ENCODE measurements around the gene CLCA4. TPM values are rescaled to one million over a fixed set of nuclear protein-coding genes. Genes with fewer than 3 reads are reported as not detected.

The CLCA4 gene
- total RNA-seq, 1 experiment from 2014 or later, result 0.08 TPM

- ATAC-seq (0 out of 2 replicates have a peak, but pooled peaks have one; percentile 30), DNase-seq (ENCODE audit: low read depth, low spot score) (no peak)
- Histone ChIP-seq H3K27me3 (ENCODE audit: control insufficient read depth, insufficient read depth, low read length) (no peaks in the 10 kb centered on the region), H3K9me3 (ENCODE audit: control insufficient read depth, insufficient read depth, low read depth, low read length) (no peaks in the 10 kb centered on the region), H3K27ac (ENCODE audit: low read length) (no peak overlapping the region), H3K4me3 (ENCODE audit: low read depth in 2 of 2, low read length in 2 of 2) (no peak overlapping the region), H3K4me1 (ENCODE audit: control insufficient read depth, insufficient read depth, low read length) (no peaks in the 10 kb centered on the region), H3K36me3 (ENCODE audit: control insufficient read depth, insufficient read depth, low read length) (no peaks in the 10 kb centered on the region)
- ChIA-PET POLR2A (no interaction called here), CTCF (no interaction called here)
- TF ChIP-seq CTCF (IDR thresholded peaks at IDR 0.05) (no peak), SIN3A (IDR thresholded peaks at IDR 0.05; ENCODE audit: borderline replicate concordance, insufficient read depth, low read depth, low read length) (no peak), POLR2AphosphoS5 (IDR thresholded peaks at IDR 0.05; ENCODE audit: low read depth, low read length) (no peak), TCF7L2 (IDR thresholded peaks at IDR 0.05; ENCODE audit: low read depth, low read length) (no peak)
- TF ChIP-seq, protein P1, sequence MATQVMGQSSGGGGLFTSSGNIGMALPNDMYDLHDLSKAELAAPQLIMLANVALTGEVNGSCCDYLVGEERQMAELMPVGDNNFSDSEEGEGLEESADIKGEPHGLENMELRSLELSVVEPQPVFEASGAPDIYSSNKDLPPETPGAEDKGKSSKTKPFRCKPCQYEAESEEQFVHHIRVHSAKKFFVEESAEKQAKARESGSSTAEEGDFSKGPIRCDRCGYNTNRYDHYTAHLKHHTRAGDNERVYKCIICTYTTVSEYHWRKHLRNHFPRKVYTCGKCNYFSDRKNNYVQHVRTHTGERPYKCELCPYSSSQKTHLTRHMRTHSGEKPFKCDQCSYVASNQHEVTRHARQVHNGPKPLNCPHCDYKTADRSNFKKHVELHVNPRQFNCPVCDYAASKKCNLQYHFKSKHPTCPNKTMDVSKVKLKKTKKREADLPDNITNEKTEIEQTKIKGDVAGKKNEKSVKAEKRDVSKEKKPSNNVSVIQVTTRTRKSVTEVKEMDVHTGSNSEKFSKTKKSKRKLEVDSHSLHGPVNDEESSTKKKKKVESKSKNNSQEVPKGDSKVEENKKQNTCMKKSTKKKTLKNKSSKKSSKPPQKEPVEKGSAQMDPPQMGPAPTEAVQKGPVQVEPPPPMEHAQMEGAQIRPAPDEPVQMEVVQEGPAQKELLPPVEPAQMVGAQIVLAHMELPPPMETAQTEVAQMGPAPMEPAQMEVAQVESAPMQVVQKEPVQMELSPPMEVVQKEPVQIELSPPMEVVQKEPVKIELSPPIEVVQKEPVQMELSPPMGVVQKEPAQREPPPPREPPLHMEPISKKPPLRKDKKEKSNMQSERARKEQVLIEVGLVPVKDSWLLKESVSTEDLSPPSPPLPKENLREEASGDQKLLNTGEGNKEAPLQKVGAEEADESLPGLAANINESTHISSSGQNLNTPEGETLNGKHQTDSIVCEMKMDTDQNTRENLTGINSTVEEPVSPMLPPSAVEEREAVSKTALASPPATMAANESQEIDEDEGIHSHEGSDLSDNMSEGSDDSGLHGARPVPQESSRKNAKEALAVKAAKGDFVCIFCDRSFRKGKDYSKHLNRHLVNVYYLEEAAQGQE (IDR thresholded peaks at IDR 0.05; ENCODE audit: insufficient read depth in 1 of 2, low read depth in 2 of 2, low read length in 1 of 2), result no peak
- no TSS peak for BruUV-seq (replicated peaks)
- in situ Hi-C loops (cut with HindIII; ENCODE audit: low pct_unique_long_range_greater_than_20kb, low sequenced_read_pairs), result no loop called here
- intact Hi-C loops (cut with micrococcal nuclease; ENCODE audit: unreplicated experiment), result no loop called here
Measured at GRCh38 chr1:86552376-86552775, 5.5 kb downstream of the CLCA4 start.

GRCh38 chr1:86557739-86558138 lies 10.9 kb downstream of the CLCA4 start:
- BruUV-seq (replicated peaks), result no TSS peak
- CTCF ChIA-PET, result no interaction called here
- Histone ChIP-seq H3K27ac (ENCODE audit: low read length) (no peak overlapping the region), H3K36me3 (ENCODE audit: control insufficient read depth, insufficient read depth, low read length) (no peaks in the 10 kb centered on the region), H3K27me3 (ENCODE audit: control insufficient read depth, insufficient read depth, low read length) (no peaks in the 10 kb centered on the region), H3K4me1 (ENCODE audit: control insufficient read depth, insufficient read depth, low read length) (no peaks in the 10 kb centered on the region), H3K9me3 (ENCODE audit: control insufficient read depth, insufficient read depth, low read depth, low read length) (no peaks in the 10 kb centered on the region), H3K4me3 (ENCODE audit: low read depth in 2 of 2, low read length in 2 of 2) (no peak overlapping the region)
- DNase-seq (ENCODE audit: low read depth, low spot score) (no peak), ATAC-seq (no peak)
- TF ChIP-seq SIN3A (IDR thresholded peaks at IDR 0.05; ENCODE audit: borderline replicate concordance, insufficient read depth, low read depth, low read length) (no peak), TCF7L2 (IDR thresholded peaks at IDR 0.05; ENCODE audit: low read depth, low read length) (no peak), CTCF (IDR thresholded peaks at IDR 0.05) (no peak), POLR2AphosphoS5 (IDR thresholded peaks at IDR 0.05; ENCODE audit: low read depth, low read length) (no peak)
- TF ChIP-seq, protein P1 (IDR thresholded peaks at IDR 0.05; ENCODE audit: insufficient read depth in 1 of 2, low read depth in 2 of 2, low read length in 1 of 2), result no peak
- intact Hi-C loops (cut with micrococcal nuclease; ENCODE audit: unreplicated experiment) (no loop called here), in situ Hi-C loops (cut with HindIII; ENCODE audit: low pct_unique_long_range_greater_than_20kb, low sequenced_read_pairs) (no loop called here)
- POLR2A ChIA-PET, result interaction anchor here (0.7 kb wide), 1 partner anchor 14 kb away, joined by 5 read pairs; no protein-coding TSS in a partner anchor
